Hematopoietic multipotent progenitor cell treated with erythropoietin and hydrocortisone succinate and interleukin-3 and kit ligand, for 4 days (in vitro differentiated cells): Measurements from ENCODE around the gene PLXDC1.
A peak's percentile ranks its signal among the peaks of the same experiment; 100 is the strongest.

Source experiments
- DNase-seq: peaks from one replicate; pipeline ENCODE4 v3.0.0-alpha.2; 2015

PLXDC1 gene

DNA sequence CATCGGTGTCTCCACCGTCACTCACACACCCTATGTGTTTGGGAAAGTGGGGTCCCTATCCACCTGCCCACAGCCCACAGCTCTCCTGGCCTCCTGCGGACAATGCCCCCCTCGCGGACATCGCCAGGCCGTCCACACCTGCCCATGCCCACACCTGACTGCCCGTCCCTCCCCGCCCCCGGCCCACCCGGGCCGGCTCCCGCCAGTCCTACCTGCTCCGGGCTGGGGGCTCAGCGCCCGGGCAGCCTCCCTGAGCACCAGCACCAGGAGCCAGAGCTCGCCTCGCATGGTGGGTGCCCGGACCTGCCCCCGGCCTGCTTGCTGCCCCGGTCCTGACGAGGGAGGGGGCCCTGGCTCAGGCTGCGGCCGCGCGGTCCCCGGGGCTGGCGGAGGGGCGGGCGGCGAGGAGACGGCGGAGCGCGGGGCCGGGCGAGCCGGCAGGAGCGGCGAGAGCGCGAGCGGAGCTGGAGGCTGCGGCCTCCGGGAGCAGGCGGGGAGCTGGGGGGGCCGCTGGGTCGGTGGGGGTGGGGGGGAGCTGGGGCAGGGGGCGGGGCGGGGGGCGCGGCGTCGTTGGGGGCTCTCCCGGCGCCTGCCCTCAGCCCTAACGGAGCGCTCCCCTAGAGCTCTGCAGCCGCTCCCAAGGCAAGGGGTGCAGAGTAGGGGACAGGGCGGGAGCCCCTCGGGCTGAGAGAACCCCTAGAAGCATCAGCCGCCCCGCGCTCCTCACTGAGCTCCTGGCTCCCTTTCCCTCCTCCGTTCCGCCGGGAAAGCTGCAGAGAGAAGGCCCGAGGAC is at the start of gene PLXDC1:
Gene PLXDC1, minus strand, starts transcription at position 488 of the 793 bp plus-strand sequence. Its CDS starts 200 bp downstream, at position 288.
- no peak for DNase-seq

GRCh38 chr17:39200957-39201510 is 49.6 kb upstream of the PLXDC1 start:
- peak; percentile 59 for DNase-seq

- DNase-seq, result peak; percentile 90
These were observed 48.8 kb upstream of the PLXDC1 start, which contains the start of gene RPL19 for GRCh38 chr17:39200070-39200879. Gene RPL19 (plus strand): TSS chr17:39200283. CDS start chr17:39200345, 62 bp downstream.

GRCh38 chr17:39199820-39200069 is 48.3 kb upstream of the PLXDC1 start:
- peak; percentile 98 for DNase-seq

GRCh38 chr17:39198186-39198566 is 46.7 kb upstream of the PLXDC1 start:
- peak; percentile 22 for DNase-seq

- DNase-seq, result peak; percentile 87
These were observed 46.1 kb upstream of the PLXDC1 start, which contains the start of gene CACNB1 for GRCh38 chr17:39197380-39198185. Gene CACNB1 (minus strand): TSS chr17:39197669. CDS start chr17:39197495, 174 bp downstream.

GRCh38 chr17:39196808-39197291 is 45.4 kb upstream of the PLXDC1 start:
- peak; percentile 77 for DNase-seq

GRCh38 chr17:39196241-39196807 is 44.9 kb upstream of the PLXDC1 start:
- peak; percentile 15 for DNase-seq

- DNase-seq, result no peak
These were observed 44.2 kb upstream of the PLXDC1 start for GRCh38 chr17:39195568-39196160.

- DNase-seq, result no peak
These were observed 43.6 kb upstream of the PLXDC1 start for GRCh38 chr17:39194985-39195524.

GRCh38 chr17:39194089-39194984 is 42.9 kb upstream of the PLXDC1 start:
- no peak for DNase-seq

DNA sequence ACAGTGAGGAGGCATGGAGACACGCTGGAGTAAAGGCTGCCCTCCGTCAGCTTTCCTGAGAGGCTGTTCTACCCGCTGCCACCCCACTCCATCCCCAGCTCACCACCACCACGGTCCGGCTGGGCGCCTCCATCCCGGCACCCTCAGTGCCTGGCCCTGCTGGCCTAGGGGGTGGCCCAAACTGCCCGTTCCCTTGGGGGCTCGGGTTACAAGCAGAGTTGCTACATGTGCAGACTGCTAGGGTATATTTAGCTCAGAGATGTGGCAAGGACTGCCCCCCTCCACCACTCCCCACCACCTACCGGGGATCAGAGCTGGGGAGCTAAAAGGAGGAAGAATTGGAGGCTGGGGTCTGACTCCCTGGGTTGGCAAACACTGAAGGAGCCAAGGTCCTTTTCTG is 41.9 kb upstream of the PLXDC1 start:
- no peak for DNase-seq

GRCh38 chr17:39192901-39193300 is 41.5 kb upstream of the PLXDC1 start:
- DNase-seq, result no peak

GRCh38 chr17:39191750-39192510 is 40.5 kb upstream of the PLXDC1 start:
- no peak for DNase-seq

DNA sequence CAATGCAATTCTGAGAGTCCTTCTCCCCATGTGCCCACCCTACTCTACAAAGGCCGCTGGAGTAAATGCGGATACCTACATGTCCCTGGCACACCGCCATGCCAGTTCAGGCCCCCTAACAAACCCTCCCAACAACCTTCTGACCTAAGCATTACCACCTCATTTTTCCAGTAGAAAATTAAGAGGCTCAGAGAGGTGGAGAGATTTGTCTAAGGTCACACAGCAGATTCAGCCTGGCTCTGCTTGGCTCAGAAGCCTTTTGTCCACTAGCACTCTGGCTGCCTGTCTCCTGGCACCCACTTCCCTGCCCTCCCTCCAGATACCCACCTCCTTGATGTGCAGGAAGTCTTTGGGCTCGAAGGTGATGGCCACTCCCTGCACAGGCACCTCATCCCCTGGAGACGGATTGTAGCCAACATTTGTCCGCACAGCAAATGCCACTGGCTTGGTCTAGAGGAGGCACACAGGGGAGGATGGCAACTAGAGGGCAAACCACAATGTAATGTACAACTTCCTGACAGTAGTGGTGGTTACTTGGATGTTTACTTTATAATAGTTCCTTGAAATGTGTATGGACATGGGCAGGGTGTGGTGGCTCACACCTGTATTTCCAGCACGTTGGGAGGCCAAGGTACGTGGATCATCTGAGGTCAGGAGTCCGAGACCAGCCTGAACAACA is 35.9 kb upstream of the PLXDC1 start:
- DNase-seq, result no peak

DNA sequence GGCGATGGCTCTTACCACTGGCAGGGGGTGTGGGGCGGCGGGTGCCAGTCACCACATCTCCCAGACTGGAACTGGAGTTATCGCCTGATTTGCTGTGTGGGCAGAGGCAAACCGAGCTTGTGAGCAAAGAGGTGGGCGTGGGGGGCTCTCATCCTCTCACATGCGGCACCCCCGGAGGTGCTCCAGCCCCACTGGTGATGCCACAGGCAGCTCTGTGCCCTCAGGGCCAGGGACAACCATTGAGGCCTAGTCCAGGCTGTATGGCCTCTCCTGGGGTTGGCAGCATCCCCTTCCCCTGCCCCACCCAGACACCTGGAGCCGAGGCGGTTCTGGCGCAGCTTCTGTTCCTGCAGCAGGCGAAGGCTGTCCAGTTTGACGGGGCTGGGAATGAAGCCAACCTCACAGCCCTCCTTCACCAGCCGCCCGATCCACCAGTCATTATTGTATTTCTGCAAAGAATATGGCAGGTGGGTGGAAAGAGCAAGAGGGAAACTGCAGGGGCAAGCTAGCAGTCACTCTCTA is 35.1 kb upstream of the PLXDC1 start:
- DNase-seq, result no peak

DNA sequence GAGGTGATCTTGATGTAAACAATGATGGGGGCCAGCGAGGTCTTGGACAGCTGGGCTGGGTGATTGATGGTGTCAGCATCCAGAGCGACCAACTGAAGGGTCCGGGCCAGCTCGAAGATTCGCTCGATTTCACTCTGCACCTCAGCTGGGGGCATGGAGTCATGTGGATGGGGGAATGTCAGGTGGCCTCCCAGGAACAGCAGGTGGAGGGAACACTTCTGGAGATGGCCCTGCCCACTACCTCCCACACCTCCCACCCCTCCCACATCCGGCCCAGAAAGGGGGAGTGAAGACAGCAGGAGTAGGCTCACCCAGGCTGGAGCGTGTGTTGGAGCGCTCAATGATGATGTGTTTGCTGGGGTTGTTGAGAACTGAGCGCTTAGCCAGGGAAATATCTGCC is 32.3 kb upstream of the PLXDC1 start:
- DNase-seq, result no peak

DNA sequence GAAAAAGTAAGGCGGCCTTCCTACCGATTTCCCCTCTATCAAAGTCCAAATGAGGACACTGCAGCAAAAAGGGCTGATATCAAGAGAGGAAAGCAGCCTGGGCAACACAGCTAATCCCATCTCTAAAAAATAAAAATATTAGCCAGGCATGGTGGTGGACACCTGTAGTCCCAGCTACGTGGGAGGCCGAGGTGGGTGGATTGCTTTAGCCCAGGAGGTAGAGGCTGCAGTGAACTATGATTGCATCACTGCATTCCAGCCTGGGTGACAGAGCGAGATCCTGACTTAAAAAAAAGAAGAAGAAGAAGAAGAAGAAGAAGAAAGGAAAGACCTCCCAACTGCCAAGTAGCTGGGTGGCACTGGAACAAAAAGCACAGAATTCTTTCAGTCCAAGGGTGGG is 31.6 kb upstream of the PLXDC1 start:
- DNase-seq, result no peak

GRCh38 chr17:39181303-39181702 is 29.9 kb upstream of the PLXDC1 start:
- no peak for DNase-seq
